Kidney (tissue), 14 donors: ENCODE measurements around the gene ZFR2. TPM values are rescaled to one million over a fixed set of nuclear protein-coding genes. Genes with fewer than 3 reads are reported as not detected.
A peak's percentile ranks its signal among the peaks of the same experiment; 100 is the strongest.

Experiments
- DNase-seq, 5 donors: peaks; one replicate each; pipeline ENCODE4 v3.0.0-alpha.2; 2013 to 2020
- FAIRE-seq: peaks from 2 replicates; lab custom pipeline; 2012; peaks lifted over from hg19 to GRCh38; lab: Jason Lieb, UNC
- H3K27ac ChIP-seq, 2 donors: one replicate each; pipeline ENCODE4 v1.7.0; 2013; ENCODE audit warnings: low read depth in 2 of 2, low read length in 2 of 2, inconsistent platforms in 1 of 2
- H3K27me3 ChIP-seq: one replicate; pipeline ENCODE4 v1.7.1; 2013; ENCODE audit warnings: low read length, inconsistent platforms; ENCODE audit not compliant: control insufficient read depth, insufficient read depth
- H3K36me3 ChIP-seq, 3 donors: one replicate each; pipeline versions ENCODE4 v1.7.0 to v1.7.1; 2013; ENCODE audit warnings: low read length in 3 of 3, control low read depth in 1 of 3, inconsistent platforms in 1 of 3; ENCODE audit not compliant: insufficient read depth in 3 of 3, control insufficient read depth in 2 of 3
- H3K4me1 ChIP-seq, 3 donors: one replicate each; pipeline versions ENCODE4 v1.7.0 to v1.7.1; 2013; ENCODE audit warnings: low read length in 3 of 3, inconsistent platforms in 1 of 3, low read depth in 1 of 3; ENCODE audit not compliant: control insufficient read depth in 2 of 3, insufficient read depth in 2 of 3
- H3K4me3 ChIP-seq, 3 donors: one replicate each; pipeline versions ENCODE4 v1.7.0 to v1.8.1; 2013; ENCODE audit warnings: low read length in 3 of 3, control low read depth in 1 of 3, inconsistent platforms in 1 of 3
- H3K9ac ChIP-seq, 3 donors: one replicate each; pipeline versions ENCODE4 v1.7.0 to v1.7.1; 2013; ENCODE audit warnings: low read length in 3 of 3, control low read depth in 1 of 3, inconsistent platforms in 1 of 3
- H3K9me3 ChIP-seq, 3 donors: one replicate each; pipeline versions ENCODE4 v1.7.0 to v1.7.1; 2013; ENCODE audit warnings: low read length in 3 of 3, control low read depth in 1 of 3, inconsistent platforms in 1 of 3; ENCODE audit not compliant: control insufficient read depth in 2 of 3, insufficient read depth in 1 of 3
- intact Hi-C: fragments of 100-400 bp; cut with DNase I; formaldehyde crosslinking; loops from one replicate; pipeline ENCODE4 v1.11.1; 2022
- polyA plus RNA-seq: library from polyadenylated mRNA; stranded (reverse); fragments of 350-450 nt; fragmentation: Illumina TruSeq; extraction: RNeasy Lipid Tissue Mini Kit (QIAGEN cat#74804); gene quantifications from one replicate; pipeline ENCODE4 v1.2.3, GENCODE V29; 2014; ENCODE audit warnings: low read depth, low replicate concordance; ENCODE audit not compliant: insufficient read depth
- total RNA-seq: library from RNA; stranded (reverse); fragmentation: NEBNext Ultra II Directional; extraction: Animal tissue kit (Norgen Biotek cat#: 25700); gene quantifications from one replicate; pipeline ENCODE4 v1.2.1, GENCODE V29; 2021
- TF ChIP-seq, protein P1 (sequence below): IDR thresholded peaks from 3 replicates; pipeline ENCODE4 v1.5.1; 2012; ENCODE audit warnings: mild to moderate bottlenecking, moderate library complexity, borderline replicate concordance; ENCODE audit not compliant: insufficient read depth; ENCODE audit errors: extremely low read depth
- donor health status: control.
- donor health status: control.
- donor health status: control.
- donor health status: control.
- donor health status: control.
- donor health status: DM: yes; HTN: yes; CAD: no.
- donor health status: Normal renal cell carcinoma (clear cell type).

Gene ZFR2
- total and polyA plus RNA-seq, 2 donors from 2014 or later = 0.22 TPM; not detected in 1

DNA sequence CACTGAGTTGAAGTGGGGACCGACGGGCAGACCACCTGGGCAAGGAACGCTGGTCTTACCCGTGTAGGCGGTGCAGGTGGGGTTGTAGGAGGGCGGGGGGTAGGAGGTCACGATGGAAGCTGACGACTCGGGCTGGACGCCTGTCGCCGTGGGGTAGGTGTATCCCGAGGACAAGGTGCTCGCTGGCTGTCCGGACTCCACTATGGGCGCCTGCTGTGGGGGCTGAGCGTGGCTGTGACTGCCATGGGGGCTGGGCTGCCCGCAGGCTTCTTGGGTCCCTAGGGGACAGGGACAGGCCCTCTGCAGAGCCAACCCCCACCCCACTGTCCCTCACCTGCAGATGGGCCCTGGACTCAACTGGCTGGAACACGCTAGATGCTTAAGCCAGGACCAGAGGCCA is 37.2 kb downstream of the ZFR2 start:
- DNase-seq (no peak), FAIRE-seq (no peak)
- H3K9ac ChIP-seq = no peak overlapping the region

GRCh38 chr19:3830621-3831589 is 37.9 kb downstream of the ZFR2 start:
- DNase-seq (peak in 4 of 5 donors; percentile 23 to 57 (median 43)), FAIRE-seq (no peak)
- Histone ChIP-seq H3K27ac (no peak overlapping the region), H3K36me3 (no peaks in the 10 kb centered on the region), H3K4me3 (no peak overlapping the region), H3K27me3 (no peaks in the 10 kb centered on the region), H3K9ac (no peak overlapping the region), H3K9me3 (no peaks in the 10 kb centered on the region), H3K4me1 (no peaks in the 10 kb centered on the region)
- intact Hi-C loops = no loop called here
- TF ChIP-seq, protein P1, sequence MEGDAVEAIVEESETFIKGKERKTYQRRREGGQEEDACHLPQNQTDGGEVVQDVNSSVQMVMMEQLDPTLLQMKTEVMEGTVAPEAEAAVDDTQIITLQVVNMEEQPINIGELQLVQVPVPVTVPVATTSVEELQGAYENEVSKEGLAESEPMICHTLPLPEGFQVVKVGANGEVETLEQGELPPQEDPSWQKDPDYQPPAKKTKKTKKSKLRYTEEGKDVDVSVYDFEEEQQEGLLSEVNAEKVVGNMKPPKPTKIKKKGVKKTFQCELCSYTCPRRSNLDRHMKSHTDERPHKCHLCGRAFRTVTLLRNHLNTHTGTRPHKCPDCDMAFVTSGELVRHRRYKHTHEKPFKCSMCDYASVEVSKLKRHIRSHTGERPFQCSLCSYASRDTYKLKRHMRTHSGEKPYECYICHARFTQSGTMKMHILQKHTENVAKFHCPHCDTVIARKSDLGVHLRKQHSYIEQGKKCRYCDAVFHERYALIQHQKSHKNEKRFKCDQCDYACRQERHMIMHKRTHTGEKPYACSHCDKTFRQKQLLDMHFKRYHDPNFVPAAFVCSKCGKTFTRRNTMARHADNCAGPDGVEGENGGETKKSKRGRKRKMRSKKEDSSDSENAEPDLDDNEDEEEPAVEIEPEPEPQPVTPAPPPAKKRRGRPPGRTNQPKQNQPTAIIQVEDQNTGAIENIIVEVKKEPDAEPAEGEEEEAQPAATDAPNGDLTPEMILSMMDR = no peak

More for the DNA sequence above, 37.2 kb downstream of the ZFR2 start:
- H3K27me3 ChIP-seq = no peaks in the 10 kb centered on the region
- H3K36me3 ChIP-seq = no peaks in the 10 kb centered on the region
- TF ChIP-seq, protein P1 = no peak
- intact Hi-C loops = no loop called here
- H3K9me3 ChIP-seq = no peaks in the 10 kb centered on the region
- no peaks in the 10 kb centered on the region for H3K4me1 ChIP-seq
- H3K27ac ChIP-seq = no peak overlapping the region
- H3K4me3 ChIP-seq = no peak overlapping the region

- intact Hi-C loops = no loop called here
- no peak overlapping the region for H3K9ac ChIP-seq
- no peak overlapping the region for H3K27ac ChIP-seq
- H3K36me3 ChIP-seq = no peaks in the 10 kb centered on the region
- H3K4me3 ChIP-seq = no peak overlapping the region
- no peaks in the 10 kb centered on the region for H3K27me3 ChIP-seq
- FAIRE-seq = no peak
- no peaks in the 10 kb centered on the region for H3K4me1 ChIP-seq
- H3K9me3 ChIP-seq = no peaks in the 10 kb centered on the region
- TF ChIP-seq, protein P1 = no peak
- DNase-seq = no peak
These were observed 41.5 kb downstream of the ZFR2 start for GRCh38 chr19:3827306-3827705.
